IgD-negative memory B cell (primary cell): ENCODE results near the gene CETP. TPM values are rescaled to one million over a fixed set of nuclear protein-coding genes. Genes with fewer than 3 reads are reported as not detected.
"Not testable (repeated sequence)": the region's sequence is repeated elsewhere in the genome, so short reads cannot be mapped to it uniquely, and the experiment has no call there.

Source experiments
- H3K27ac Mint-ChIP-seq, 3 donors: one replicate each; pipeline ENCODE4 v1.8.0; 2020 to 2022; ENCODE audit warnings: mild to moderate bottlenecking in 3 of 3, mixed read lengths in 3 of 3, moderate library complexity in 1 of 3
- H3K27me3 Mint-ChIP-seq: one replicate; pipeline ENCODE4 v1.8.0; 2021; ENCODE audit warnings: mixed read lengths
- H3K36me3 Mint-ChIP-seq: one replicate; pipeline ENCODE4 v1.8.0; 2020; ENCODE audit warnings: mild to moderate bottlenecking, mixed read lengths
- H3K4me1 Mint-ChIP-seq, 3 donors: one replicate each; pipeline ENCODE4 v1.8.0; 2020 to 2022; ENCODE audit warnings: mixed read lengths in 3 of 3, mild to moderate bottlenecking in 1 of 3
- H3K4me3 Mint-ChIP-seq, 4 donors: one replicate each; pipeline ENCODE4 v1.8.0; 2020 to 2022; ENCODE audit warnings: mild to moderate bottlenecking in 4 of 4, mixed read lengths in 4 of 4, moderate library complexity in 3 of 4
- H3K9me3 Mint-ChIP-seq, 3 donors: one replicate each; pipeline ENCODE4 v1.8.0; 2020 to 2021; ENCODE audit warnings: mixed read lengths in 3 of 3, mild to moderate bottlenecking in 1 of 3
- polyA plus RNA-seq: library from polyadenylated mRNA; unstranded; fragments of 300-500 nt; fragmentation: Illumina TruSeq; gene quantifications from one replicate; pipeline ENCODE4 v1.2.3, GENCODE V29; 2021

Gene CETP
- polyA plus RNA-seq, 1 donor from 2014 or later = 0.79 TPM

- peak overlapping the region; percentile 98 to 100 (median 99) for H3K27ac Mint-ChIP-seq
- H3K27me3 Mint-ChIP-seq = no peaks in the 10 kb centered on the region
- peaks cover 19 to 34% (median 28%) of the 10 kb centered on the region in 3 donors for H3K4me1 Mint-ChIP-seq
- H3K36me3 Mint-ChIP-seq = peaks cover 20% of the 10 kb centered on the region
- peak overlapping the region; percentile 98 to 100 (median 99) for H3K4me3 Mint-ChIP-seq
- H3K9me3 Mint-ChIP-seq = no peaks in the 10 kb centered on the region
These were observed 31.1 kb upstream of the CETP start for GRCh38 chr16:56930486-56931270.

GRCh38 chr16:56931271-56931891, 30.4 kb upstream of the CETP start:
- Mint-ChIP-seq H3K36me3 (peaks cover 23% of the 10 kb centered on the region), H3K4me1 (peaks cover 24 to 37% (median 32%) of the 10 kb centered on the region in 3 donors), H3K4me3 (peak overlapping the region; percentile 98 to 100 (median 99)), H3K9me3 (no peaks in the 10 kb centered on the region), H3K27ac (peak overlapping the region; percentile 98 to 100 (median 99)), H3K27me3 (no peaks in the 10 kb centered on the region)

DNA sequence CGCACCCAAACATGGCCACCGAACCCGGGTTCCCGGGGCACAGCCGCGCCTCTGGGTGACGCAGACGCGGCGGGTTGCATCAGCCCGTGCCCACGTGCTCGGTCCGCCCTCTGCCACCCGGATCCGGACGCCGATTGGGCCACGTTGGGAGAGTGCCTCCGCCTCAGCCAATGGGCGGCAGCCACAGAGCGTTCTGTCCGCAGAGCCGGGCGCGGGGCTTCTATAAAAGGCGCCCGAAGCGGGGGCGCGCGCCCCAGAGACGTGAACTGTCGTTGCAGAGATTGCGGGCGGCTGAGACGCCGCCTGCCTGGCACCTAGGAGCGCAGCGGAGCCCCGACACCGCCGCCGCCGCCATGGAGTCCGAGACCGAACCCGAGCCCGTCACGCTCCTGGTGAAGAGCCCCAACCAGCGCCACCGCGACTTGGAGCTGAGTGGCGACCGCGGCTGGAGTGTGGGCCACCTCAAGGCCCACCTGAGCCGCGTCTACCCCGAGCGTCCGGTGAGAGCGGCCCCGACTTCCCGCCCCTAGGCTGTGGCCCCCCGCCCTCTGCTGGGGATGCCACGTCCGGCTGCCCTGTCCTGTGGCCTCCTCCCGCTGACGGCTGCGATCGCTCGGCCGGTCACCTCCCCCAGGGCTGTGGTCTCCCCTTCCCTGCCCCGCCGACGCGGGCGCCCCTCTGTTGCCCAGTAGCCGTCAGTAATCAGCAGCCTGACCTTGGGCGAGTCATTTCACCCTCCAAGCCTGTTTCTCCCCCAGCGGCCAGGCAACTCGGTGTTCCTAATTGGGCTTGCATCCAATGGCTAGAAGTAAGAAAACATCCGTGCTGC, 29.6 kb upstream of the CETP start, which contains the start of gene HERPUD1:
HERPUD1 (plus strand) TSS at position 251 of the 829 bp plus-strand sequence; CDS start at position 354, 103 bp downstream.
- H3K27ac Mint-ChIP-seq = peak within 1 kb of the TSS; percentile 98 to 100 (median 99)
- no peaks in the 10 kb centered on the region for H3K9me3 Mint-ChIP-seq
- H3K4me3 Mint-ChIP-seq = peak within 1 kb of the TSS; percentile 98 to 100 (median 99)
- no peaks in the 10 kb centered on the region for H3K27me3 Mint-ChIP-seq
- peaks cover 27% of the 10 kb centered on the region for H3K36me3 Mint-ChIP-seq
- peaks cover 25 to 43% (median 37%) of the 10 kb centered on the region in 3 donors for H3K4me1 Mint-ChIP-seq

DNA sequence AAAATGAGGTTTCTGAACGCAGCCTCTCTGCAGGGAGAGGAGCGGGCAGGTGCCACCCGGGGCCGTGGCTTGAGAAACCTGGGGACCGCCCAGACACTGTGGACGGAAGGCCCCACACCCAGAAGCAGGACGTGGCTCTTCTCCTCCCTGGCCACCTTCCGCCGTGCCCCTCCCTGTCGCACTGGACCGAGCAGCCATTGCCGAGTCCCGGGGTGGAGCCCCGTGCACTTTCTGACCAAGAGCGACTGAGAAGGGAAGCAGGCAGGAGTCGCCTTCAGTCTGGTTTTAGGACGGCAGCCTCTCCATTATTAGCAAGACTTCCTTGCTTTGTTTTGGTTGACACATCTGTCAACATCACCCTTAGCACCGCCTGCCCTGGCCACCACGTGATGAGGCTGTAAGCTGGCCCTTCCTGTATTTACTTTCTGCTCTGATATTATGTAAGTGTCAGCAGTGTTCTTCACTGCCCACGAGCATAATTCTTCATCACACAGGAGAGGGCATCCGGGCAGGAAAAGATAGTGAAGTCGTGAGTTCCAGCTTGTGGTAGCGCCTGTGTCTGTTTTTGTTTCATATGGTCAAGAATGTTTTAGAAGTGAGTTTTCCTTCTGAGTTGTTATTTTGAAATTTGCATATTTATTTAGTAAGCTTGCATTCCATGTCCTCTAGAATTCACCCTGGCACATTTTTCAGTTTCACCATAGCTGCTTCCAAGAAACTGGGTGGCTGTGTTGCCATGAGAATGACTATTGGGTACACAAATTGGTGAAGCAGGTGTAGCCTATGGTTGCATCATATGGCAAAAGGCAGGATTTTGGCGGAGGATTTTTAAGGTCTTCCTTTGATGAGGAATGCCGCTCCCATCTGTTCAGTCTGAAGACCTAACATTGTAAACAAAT, 28.8 kb upstream of the CETP start:
- no peaks in the 10 kb centered on the region for H3K9me3 Mint-ChIP-seq
- no peaks in the 10 kb centered on the region for H3K27me3 Mint-ChIP-seq
- H3K27ac Mint-ChIP-seq = peak overlapping the region; percentile 98 to 100 (median 99)
- peaks cover 34 to 46% (median 40%) of the 10 kb centered on the region in 3 donors for H3K4me1 Mint-ChIP-seq
- peaks cover 30% of the 10 kb centered on the region for H3K36me3 Mint-ChIP-seq
- H3K4me3 Mint-ChIP-seq = peak overlapping the region; percentile 98 to 100 (median 99)

- Mint-ChIP-seq H3K36me3 (peaks cover 39% of the 10 kb centered on the region), H3K9me3 (no peaks in the 10 kb centered on the region), H3K27me3 (peaks cover 2% of the 10 kb centered on the region), H3K4me1 (peaks cover 41 to 50% (median 49%) of the 10 kb centered on the region in 3 donors), H3K27ac (peak overlapping the region; percentile 96 to 99 (median 98)), H3K4me3 (peak overlapping the region; percentile 98 to 100 (median 99))
These were observed 27.7 kb upstream of the CETP start for GRCh38 chr16:56933828-56934598.

GRCh38 chr16:56934599-56935145, 27.1 kb upstream of the CETP start:
- H3K9me3 Mint-ChIP-seq, H3K27me3 Mint-ChIP-seq: not testable (repeated sequence)
- Mint-ChIP-seq H3K36me3 (peaks cover 44% of the 10 kb centered on the region), H3K27ac (peak overlapping the region; percentile 96 to 99 (median 98)), H3K4me3 (peak overlapping the region; percentile 98 to 100 (median 99)), H3K4me1 (peaks cover 48 to 57% (median 55%) of the 10 kb centered on the region in 3 donors)

DNA sequence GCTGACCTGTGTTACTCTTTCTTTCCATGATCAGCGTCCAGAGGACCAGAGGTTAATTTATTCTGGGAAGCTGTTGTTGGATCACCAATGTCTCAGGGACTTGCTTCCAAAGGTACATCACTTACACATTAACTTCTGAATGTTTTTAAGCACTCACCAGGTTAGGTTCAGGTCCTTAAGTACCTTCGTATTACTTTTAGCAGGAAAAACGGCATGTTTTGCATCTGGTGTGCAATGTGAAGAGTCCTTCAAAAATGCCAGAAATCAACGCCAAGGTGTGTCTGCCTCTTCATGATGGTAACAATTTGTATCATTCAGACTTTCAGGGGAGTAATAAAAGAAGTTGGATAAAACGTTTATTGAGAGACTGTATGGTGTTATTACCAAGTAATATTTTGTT, 26.5 kb upstream of the CETP start:
- H3K27me3 Mint-ChIP-seq = peaks cover 4% of the 10 kb centered on the region
- H3K27ac Mint-ChIP-seq = peak overlapping the region; percentile 77 to 98 (median 96)
- peaks cover 46% of the 10 kb centered on the region for H3K36me3 Mint-ChIP-seq
- H3K4me1 Mint-ChIP-seq = peaks cover 53 to 62% (median 61%) of the 10 kb centered on the region in 3 donors
- H3K4me3 Mint-ChIP-seq = peak overlapping the region; percentile 98 to 100 (median 99)
- no peaks in the 10 kb centered on the region for H3K9me3 Mint-ChIP-seq

- peaks cover 60 to 64% (median 63%) of the 10 kb centered on the region in 3 donors for H3K4me1 Mint-ChIP-seq
- peak overlapping the region; percentile 53 to 98 (median 57) for H3K27ac Mint-ChIP-seq
- peaks cover 4% of the 10 kb centered on the region for H3K27me3 Mint-ChIP-seq
- peaks cover 46% of the 10 kb centered on the region for H3K36me3 Mint-ChIP-seq
- peak overlapping the region in 2 of 4 donors; percentile 99 to 100 for H3K4me3 Mint-ChIP-seq
- H3K9me3 Mint-ChIP-seq = no peaks in the 10 kb centered on the region
These were observed 25.3 kb upstream of the CETP start for GRCh38 chr16:56936491-56936890.

DNA sequence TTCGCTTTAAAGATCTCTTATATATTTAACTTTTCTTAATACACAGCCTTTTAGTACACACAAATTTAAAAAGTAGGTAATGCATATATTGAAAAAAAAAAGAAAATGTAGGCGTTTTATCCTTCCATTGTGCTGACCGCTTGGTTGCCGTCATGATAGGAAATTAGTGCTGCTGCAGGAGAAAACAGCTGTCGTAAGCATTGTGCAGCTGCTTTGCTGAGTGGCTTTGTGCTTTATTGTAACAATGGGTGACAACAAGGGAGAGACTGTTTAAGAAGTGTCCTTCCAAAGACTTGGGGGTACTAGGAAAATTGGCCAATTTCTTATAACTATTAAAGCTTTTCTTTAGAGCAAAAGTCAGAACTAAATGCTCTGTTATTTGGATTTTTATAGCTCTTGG, 24.8 kb upstream of the CETP start:
- Mint-ChIP-seq H3K4me3 (peak overlapping the region in 2 of 4 donors; percentile 55 to 100), H3K27me3 (peaks cover 4% of the 10 kb centered on the region), H3K9me3 (no peaks in the 10 kb centered on the region), H3K27ac (peak overlapping the region; percentile 53 to 98 (median 73)), H3K36me3 (peaks cover 46% of the 10 kb centered on the region), H3K4me1 (peaks cover 64 to 66% (median 66%) of the 10 kb centered on the region in 3 donors)

- Mint-ChIP-seq H3K27ac (peak overlapping the region; percentile 58 to 98 (median 83)), H3K4me3 (peak overlapping the region; percentile 30 to 100 (median 65)), H3K36me3 (peaks cover 49% of the 10 kb centered on the region), H3K4me1 (peaks cover 71 to 82% (median 78%) of the 10 kb centered on the region in 3 donors), H3K9me3 (no peaks in the 10 kb centered on the region), H3K27me3 (peaks cover 4% of the 10 kb centered on the region)
These were observed 22.9 kb upstream of the CETP start for GRCh38 chr16:56938664-56939513.

GRCh38 chr16:56939801-56940200, 21.9 kb upstream of the CETP start:
- Mint-ChIP-seq H3K4me1 (peaks cover 68 to 80% (median 79%) of the 10 kb centered on the region in 3 donors), H3K4me3 (peak overlapping the region in 3 of 4 donors; percentile 85 to 100 (median 91)), H3K36me3 (peaks cover 43% of the 10 kb centered on the region), H3K27ac (peak overlapping the region in 2 of 3 donors; percentile 58 to 98), H3K27me3 (peaks cover 4% of the 10 kb centered on the region), H3K9me3 (no peaks in the 10 kb centered on the region)

DNA sequence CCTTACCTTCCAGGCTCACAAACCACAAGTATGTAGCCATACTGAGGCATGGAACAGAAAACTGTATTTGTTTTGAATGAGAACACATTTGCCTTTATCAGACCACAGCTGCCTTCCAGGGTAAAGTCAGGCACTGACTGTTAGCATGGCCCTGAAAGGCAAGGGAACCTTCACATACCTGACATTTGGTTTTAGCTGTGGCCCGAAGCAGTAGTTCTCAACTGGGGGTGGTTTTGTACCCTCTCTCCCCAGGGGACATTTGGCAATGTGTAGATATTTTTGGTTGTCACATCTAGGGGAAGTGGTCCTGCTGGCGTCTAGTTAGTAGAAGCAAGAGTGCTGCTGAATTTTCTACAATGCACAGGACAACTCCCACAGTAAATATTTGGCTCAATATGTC, 20.7 kb upstream of the CETP start:
- Mint-ChIP-seq H3K9me3 (no peaks in the 10 kb centered on the region), H3K27ac (peak overlapping the region; percentile 58 to 98 (median 76)), H3K27me3 (peaks cover 4% of the 10 kb centered on the region), H3K36me3 (peaks cover 34% of the 10 kb centered on the region), H3K4me1 (peaks cover 61 to 72% (median 71%) of the 10 kb centered on the region in 3 donors), H3K4me3 (peak overlapping the region; percentile 44 to 100 (median 84))
